Activated T-helper 17 cell treated with anti-CD3 and anti-CD28 coated beads, Interleukin-2, amount 50 U/mL, for 72 hours (primary cell): Measurements from ENCODE around the gene SRGAP3. TPM values are rescaled to one million over a fixed set of nuclear protein-coding genes. Genes with fewer than 3 reads are reported as not detected.

Experiments
- ATAC-seq: fragments of 150-1000 bp; cut with Tn5 transposase; replicated peaks from 2 replicates; pipeline ENCODE4 v1.10.0; 2021; ENCODE audit warnings: mild to moderate bottlenecking, moderate library complexity
- H3K27ac Mint-ChIP-seq: one replicate; pipeline ENCODE4 v1.8.0; 2022; ENCODE audit warnings: mixed read lengths
- H3K27me3 Mint-ChIP-seq: one replicate; pipeline ENCODE4 v1.8.0; 2022; ENCODE audit warnings: mixed read lengths
- H3K36me3 Mint-ChIP-seq: one replicate; pipeline ENCODE4 v1.8.0; 2022; ENCODE audit warnings: low read depth, mild to moderate bottlenecking, mixed read lengths
- H3K4me1 Mint-ChIP-seq: one replicate; pipeline ENCODE4 v1.8.0; 2022; ENCODE audit warnings: mixed read lengths
- H3K4me3 Mint-ChIP-seq: one replicate; pipeline ENCODE4 v1.8.0; 2022; ENCODE audit warnings: mild to moderate bottlenecking, mixed read lengths
- H3K9me3 Mint-ChIP-seq: one replicate; pipeline ENCODE4 v1.8.0; 2022; ENCODE audit warnings: mixed read lengths
- total RNA-seq, 2 donors: library from RNA; stranded (reverse); gene quantifications; one replicate each; pipeline ENCODE4 v1.2.3, GENCODE V29; 2022

The SRGAP3 gene
- total RNA-seq, 2 donors from 2014 or later, result 0.97 to 3.9 TPM

DNA sequence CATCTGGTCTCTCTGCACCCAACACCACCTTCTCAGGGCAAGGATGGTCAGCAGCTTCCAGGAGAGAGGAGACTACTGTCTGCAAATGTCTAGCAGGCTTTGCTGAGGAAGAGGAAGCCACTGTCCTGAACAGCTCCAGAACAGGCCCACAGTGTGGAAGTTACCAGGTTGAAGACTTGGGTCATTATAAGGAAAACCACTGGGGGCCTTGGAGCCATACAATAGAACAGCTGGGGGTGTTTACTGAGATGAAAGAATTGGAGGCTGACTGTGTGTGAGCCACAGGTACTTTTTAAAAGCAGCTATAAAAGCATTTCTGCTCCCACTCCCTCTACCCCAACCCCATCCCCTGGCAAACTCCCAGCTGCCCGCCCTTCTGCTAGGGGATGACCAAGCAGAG, 24.2 kb downstream of the SRGAP3 start:
- no peaks in the 10 kb centered on the region for H3K36me3 Mint-ChIP-seq
- peaks cover 5% of the 10 kb centered on the region for H3K4me1 Mint-ChIP-seq
- H3K27me3 Mint-ChIP-seq, result no peaks in the 10 kb centered on the region
- H3K9me3 Mint-ChIP-seq, result no peaks in the 10 kb centered on the region
- H3K27ac Mint-ChIP-seq, result no peak overlapping the region
- ATAC-seq, result no peak
- H3K4me3 Mint-ChIP-seq, result no peak overlapping the region

DNA sequence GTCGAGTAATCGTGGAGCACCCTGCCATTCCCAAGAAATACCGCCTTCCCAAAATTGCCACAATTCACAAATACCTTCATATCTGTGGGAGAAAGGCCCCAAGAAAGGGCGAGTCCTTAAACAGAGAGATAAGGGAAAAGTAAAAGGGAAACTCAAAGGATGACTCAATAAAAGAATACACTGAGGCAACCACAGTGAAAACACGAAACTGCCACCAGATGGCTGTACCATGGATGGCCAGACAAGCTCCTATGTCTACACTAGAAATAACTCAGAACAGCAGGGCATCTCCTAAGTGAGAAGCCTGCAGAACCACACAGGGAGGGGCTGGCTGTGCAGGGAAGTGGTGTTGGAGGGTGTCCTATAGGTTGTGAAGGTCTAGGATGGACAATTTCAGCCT, 25.0 kb downstream of the SRGAP3 start:
- H3K9me3 Mint-ChIP-seq, result no peaks in the 10 kb centered on the region
- no peaks in the 10 kb centered on the region for H3K27me3 Mint-ChIP-seq
- H3K4me1 Mint-ChIP-seq, result peaks cover 5% of the 10 kb centered on the region
- no peaks in the 10 kb centered on the region for H3K36me3 Mint-ChIP-seq
- ATAC-seq, result peak; percentile 89
- H3K4me3 Mint-ChIP-seq, result no peak overlapping the region
- no peak overlapping the region for H3K27ac Mint-ChIP-seq

GRCh38 chr3:9223672-9224071, 25.8 kb downstream of the SRGAP3 start:
- H3K4me1 Mint-ChIP-seq, result peaks cover 5% of the 10 kb centered on the region
- H3K4me3 Mint-ChIP-seq, result no peak overlapping the region
- no peaks in the 10 kb centered on the region for H3K36me3 Mint-ChIP-seq
- H3K9me3 Mint-ChIP-seq, result no peaks in the 10 kb centered on the region
- no peak overlapping the region for H3K27ac Mint-ChIP-seq
- H3K27me3 Mint-ChIP-seq, result no peaks in the 10 kb centered on the region
- ATAC-seq, result no peak

DNA sequence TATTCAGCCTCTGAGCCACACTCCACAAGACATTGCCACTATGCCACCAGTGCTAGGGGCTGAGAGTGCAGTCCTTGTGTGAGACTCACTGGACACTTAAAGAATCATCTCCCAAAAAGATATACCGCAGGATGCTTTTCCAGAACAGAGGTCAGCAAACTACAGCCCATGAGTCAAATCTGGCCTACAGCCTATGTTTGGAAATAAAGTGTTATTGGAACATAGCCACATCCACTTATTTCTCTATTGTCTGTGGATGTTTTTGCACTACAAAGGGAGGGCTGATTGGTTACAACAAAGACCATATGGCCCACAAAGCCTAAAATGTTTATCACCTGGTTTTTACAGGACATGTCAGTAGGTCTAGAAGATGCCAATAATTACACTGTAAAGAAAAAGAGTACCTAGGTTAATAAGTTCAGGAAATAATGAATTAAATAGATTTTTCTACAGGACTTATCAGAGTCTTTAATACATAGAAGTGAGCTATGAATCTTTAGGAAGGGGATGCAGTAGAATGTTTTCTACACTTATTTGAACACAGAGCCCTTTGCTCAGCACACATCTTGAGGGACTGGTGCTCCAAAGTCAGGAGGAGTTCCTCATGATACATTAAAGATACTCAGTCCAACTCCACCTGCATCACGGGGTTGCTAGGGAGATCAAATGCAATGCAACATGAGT, 26.3 kb downstream of the SRGAP3 start:
- Mint-ChIP-seq H3K9me3 (no peaks in the 10 kb centered on the region), H3K27me3 (no peaks in the 10 kb centered on the region), H3K36me3 (no peaks in the 10 kb centered on the region), H3K4me1 (peaks cover 5% of the 10 kb centered on the region), H3K27ac (no peak overlapping the region), H3K4me3 (no peak overlapping the region)
- ATAC-seq, result no peak

GRCh38 chr3:9222049-9222448, 27.4 kb downstream of the SRGAP3 start:
- ATAC-seq, result no peak
- no peaks in the 10 kb centered on the region for H3K36me3 Mint-ChIP-seq
- no peak overlapping the region for H3K27ac Mint-ChIP-seq
- no peak overlapping the region for H3K4me3 Mint-ChIP-seq
- H3K4me1 Mint-ChIP-seq, result peaks cover 5% of the 10 kb centered on the region
- no peaks in the 10 kb centered on the region for H3K27me3 Mint-ChIP-seq
- H3K9me3 Mint-ChIP-seq, result no peaks in the 10 kb centered on the region

DNA sequence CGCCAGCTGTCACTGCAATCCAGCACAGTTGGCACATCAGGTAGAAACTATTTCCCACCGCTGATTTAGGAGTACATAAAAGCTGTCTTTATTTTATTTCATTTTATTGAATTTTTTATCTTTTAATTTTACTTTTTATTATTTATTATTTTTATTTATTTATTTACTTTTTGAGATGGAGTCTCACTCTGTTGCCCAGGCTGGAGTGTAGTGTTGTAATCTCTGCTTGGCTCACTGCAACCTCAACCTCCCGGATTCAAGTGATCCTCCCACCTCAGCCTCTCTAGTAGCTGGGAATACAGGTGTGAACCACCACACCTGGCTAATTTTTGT, 31.0 kb downstream of the SRGAP3 start:
- Mint-ChIP-seq H3K27ac (no peak overlapping the region), H3K4me3 (no peak overlapping the region), H3K36me3 (no peaks in the 10 kb centered on the region), H3K27me3 (no peaks in the 10 kb centered on the region), H3K4me1 (no peaks in the 10 kb centered on the region), H3K9me3 (no peaks in the 10 kb centered on the region)
- ATAC-seq, result no peak

DNA sequence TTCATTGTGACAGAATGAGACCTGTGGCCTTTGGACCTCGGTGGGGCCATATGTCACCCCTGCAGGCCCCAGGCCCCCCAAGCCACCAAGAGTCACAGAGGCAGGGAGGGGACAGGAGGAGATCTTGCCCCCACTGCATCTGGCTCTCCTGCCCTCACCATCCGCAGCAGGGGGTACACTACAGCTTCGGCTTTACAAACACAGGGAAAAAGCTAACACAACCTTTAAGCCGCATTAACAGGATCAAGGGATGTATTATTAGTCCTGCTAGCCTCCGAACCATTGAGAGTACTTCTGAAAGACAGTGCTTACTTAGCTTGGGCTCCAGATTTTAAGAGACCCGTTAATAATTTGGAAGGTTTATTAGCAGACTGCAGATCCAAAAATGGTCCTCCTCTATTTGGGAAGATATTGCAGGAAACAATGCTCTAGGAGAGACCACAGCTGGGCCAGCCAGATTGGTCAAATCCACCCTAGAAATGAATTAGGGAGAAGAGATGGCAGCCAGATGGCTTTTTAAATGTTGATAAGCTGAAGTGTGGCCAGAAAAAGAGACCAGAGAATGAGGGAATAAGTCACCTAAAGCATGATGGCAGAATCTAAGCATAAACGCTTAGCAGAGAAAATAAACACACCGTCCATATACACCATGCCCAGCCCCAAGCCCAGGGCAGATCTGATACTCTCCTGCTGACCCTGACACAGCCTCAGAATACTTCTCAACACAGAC, 31.5 kb downstream of the SRGAP3 start:
- H3K4me1 Mint-ChIP-seq, result no peaks in the 10 kb centered on the region
- H3K4me3 Mint-ChIP-seq, result no peak overlapping the region
- no peak for ATAC-seq
- no peaks in the 10 kb centered on the region for H3K36me3 Mint-ChIP-seq
- no peaks in the 10 kb centered on the region for H3K27me3 Mint-ChIP-seq
- no peak overlapping the region for H3K27ac Mint-ChIP-seq
- no peaks in the 10 kb centered on the region for H3K9me3 Mint-ChIP-seq

DNA sequence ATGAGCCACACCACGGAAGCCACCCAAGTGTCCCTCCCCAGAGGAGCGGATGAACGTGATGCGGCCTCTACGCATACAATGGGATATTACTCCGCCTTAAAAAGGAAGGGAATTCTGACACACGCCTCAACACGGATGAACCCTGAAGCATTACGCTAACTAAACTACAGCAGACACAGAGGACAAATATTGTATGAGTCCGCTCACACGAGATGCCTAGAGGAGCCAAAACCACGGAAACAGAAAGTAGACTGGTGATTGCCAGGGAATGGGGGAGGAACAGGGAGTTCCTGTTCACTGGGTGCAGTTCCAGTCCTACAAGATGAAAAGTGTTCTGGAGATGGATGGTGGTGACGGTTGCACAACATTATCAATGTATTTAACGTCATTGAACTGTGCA, 32.7 kb downstream of the SRGAP3 start:
- H3K4me1 Mint-ChIP-seq, result no peaks in the 10 kb centered on the region
- no peaks in the 10 kb centered on the region for H3K9me3 Mint-ChIP-seq
- H3K27ac Mint-ChIP-seq, result no peak overlapping the region

GRCh38 chr3:9214599-9214998, 34.8 kb downstream of the SRGAP3 start:
- Mint-ChIP-seq H3K27ac (no peak overlapping the region), H3K4me3 (no peak overlapping the region), H3K27me3 (no peaks in the 10 kb centered on the region), H3K9me3 (no peaks in the 10 kb centered on the region), H3K4me1 (no peaks in the 10 kb centered on the region), H3K36me3 (no peaks in the 10 kb centered on the region)
- no peak for ATAC-seq

More for the DNA sequence above, 32.7 kb downstream of the SRGAP3 start:
- no peak for ATAC-seq
- no peaks in the 10 kb centered on the region for H3K27me3 Mint-ChIP-seq
- H3K4me3 Mint-ChIP-seq, result no peak overlapping the region
- no peaks in the 10 kb centered on the region for H3K36me3 Mint-ChIP-seq

DNA sequence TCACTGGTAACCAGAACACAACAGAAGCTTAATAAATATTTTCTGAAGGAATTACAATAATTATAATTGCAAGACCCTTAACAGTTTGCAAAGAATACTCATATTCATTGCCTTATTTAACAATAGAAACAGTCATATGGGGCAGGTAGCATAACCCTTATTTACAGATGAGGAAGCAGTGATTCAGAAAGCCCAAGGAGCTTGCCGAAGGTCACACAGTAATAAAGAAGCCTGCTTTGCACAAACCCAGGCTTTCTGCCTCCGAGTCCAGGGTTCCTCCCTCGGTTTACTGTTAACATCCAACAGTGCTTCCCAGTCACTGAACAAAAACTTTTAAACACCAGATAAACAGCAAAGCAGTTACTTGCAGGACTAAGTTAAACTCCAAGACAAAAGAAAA, 35.3 kb downstream of the SRGAP3 start:
- Mint-ChIP-seq H3K36me3 (no peaks in the 10 kb centered on the region), H3K4me1 (no peaks in the 10 kb centered on the region), H3K9me3 (no peaks in the 10 kb centered on the region), H3K4me3 (no peak overlapping the region), H3K27me3 (no peaks in the 10 kb centered on the region), H3K27ac (no peak overlapping the region)
- no peak for ATAC-seq

GRCh38 chr3:9213019-9213634, 36.3 kb downstream of the SRGAP3 start:
- no peaks in the 10 kb centered on the region for H3K36me3 Mint-ChIP-seq
- H3K4me1 Mint-ChIP-seq, result no peaks in the 10 kb centered on the region
- H3K9me3 Mint-ChIP-seq, result no peaks in the 10 kb centered on the region
- no peak for ATAC-seq
- no peak overlapping the region for H3K4me3 Mint-ChIP-seq
- no peaks in the 10 kb centered on the region for H3K27me3 Mint-ChIP-seq
- no peak overlapping the region for H3K27ac Mint-ChIP-seq

DNA sequence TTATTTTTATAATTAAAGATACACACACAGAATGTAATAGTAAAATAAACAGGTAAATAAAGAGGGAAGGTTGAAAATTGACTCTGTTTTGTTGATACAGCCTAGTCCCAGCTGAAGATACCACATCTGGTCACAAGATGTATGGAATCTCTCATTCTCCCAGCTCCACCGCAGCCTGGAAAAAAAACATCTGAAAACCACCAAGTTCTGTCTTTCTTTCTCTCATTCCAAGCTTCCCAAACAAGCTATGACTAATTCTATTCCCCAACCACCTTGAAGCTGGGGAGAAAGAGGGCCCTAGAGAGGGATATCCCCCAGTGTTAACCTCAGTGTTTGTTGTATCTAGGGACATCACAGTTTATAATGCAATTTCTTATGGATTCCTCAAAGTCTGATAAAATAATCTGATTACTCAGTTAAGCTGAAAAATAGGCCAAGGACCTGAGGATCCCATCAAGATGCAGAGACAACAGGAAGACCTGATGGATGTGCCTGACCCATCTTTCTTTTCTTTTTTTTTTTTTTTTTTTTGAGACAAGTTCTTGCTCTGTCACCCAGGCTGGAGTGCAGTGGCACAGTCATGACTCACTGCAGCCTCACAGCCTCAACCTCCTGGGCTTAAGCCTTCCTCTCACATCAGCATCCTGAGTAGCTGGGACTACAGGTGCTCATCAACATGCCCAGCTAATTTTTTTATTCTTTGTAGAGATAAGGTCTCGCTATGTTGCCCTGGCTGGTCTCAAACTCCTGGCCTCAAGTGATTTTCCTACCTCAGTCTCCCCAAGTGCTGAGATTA, 38.1 kb downstream of the SRGAP3 start:
- Mint-ChIP-seq H3K27me3 (no peaks in the 10 kb centered on the region), H3K9me3 (no peaks in the 10 kb centered on the region), H3K4me3 (no peak overlapping the region), H3K4me1 (no peaks in the 10 kb centered on the region), H3K36me3 (no peaks in the 10 kb centered on the region), H3K27ac (no peak overlapping the region)
- peak; percentile 75 for ATAC-seq

GRCh38 chr3:9209777-9210176, 39.7 kb downstream of the SRGAP3 start:
- Mint-ChIP-seq H3K36me3 (no peaks in the 10 kb centered on the region), H3K27ac (no peak overlapping the region), H3K4me1 (peaks cover 4% of the 10 kb centered on the region), H3K27me3 (peaks cover 4% of the 10 kb centered on the region), H3K4me3 (no peak overlapping the region), H3K9me3 (no peaks in the 10 kb centered on the region)
- no peak for ATAC-seq

DNA sequence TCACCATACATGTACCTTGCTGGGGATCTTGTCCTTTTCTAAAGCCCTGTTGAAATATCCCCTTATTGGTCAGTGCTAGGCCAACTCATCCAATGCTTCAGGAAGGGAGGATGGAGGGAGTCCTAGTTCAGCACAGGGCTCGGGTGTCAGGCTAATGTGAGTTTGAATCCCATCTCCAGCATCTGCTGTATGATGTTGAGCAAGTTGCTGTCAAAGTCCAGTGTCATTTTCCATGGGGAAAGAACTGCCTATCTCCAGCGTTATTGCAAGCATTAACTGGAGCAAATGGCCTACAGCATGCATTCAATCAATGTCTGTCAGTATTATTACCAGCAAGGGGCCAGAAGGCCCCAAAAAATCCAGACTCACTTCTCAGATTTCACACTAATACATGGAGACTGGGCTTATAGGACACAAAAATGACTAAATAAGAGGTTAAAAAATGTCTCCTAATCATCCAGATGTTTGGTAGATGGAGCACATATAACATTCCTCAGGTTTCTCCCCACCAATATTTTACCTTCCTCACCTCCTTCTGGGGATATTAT, 40.8 kb downstream of the SRGAP3 start:
- no peaks in the 10 kb centered on the region for H3K9me3 Mint-ChIP-seq
- peaks cover 4% of the 10 kb centered on the region for H3K4me1 Mint-ChIP-seq
- H3K27ac Mint-ChIP-seq, result no peak overlapping the region
- H3K27me3 Mint-ChIP-seq, result peaks cover 4% of the 10 kb centered on the region
- no peak overlapping the region for H3K4me3 Mint-ChIP-seq
- H3K36me3 Mint-ChIP-seq, result no peaks in the 10 kb centered on the region
- ATAC-seq, result no peak
